Uterus (tissue), 2 donors: Measurements from ENCODE around the gene GMDS.

Experiments
- POLR2A ChIP-seq, 2 donors: fragments of 450-650 bp; IDR thresholded peaks; one replicate each; pipeline ENCODE4 v1.6.1; 2016; ENCODE audit warnings: antibody characterized with exemption in 2 of 2, mild to moderate bottlenecking in 1 of 2, moderate library complexity in 1 of 2
- TF ChIP-seq, protein P1 (sequence below), 4 experiments: fragments of 200-600 bp in 2 of 4; fragments of 450-650 bp in 2 of 4; sonication (generic) in 2 of 4; IDR thresholded peaks; one replicate each; pipeline ENCODE4 v1.5.1; 2016 to 2019; ENCODE audit warnings: antibody characterized with exemption in 4 of 4, mild to moderate bottlenecking in 2 of 4, moderate library complexity in 1 of 4

DNA sequence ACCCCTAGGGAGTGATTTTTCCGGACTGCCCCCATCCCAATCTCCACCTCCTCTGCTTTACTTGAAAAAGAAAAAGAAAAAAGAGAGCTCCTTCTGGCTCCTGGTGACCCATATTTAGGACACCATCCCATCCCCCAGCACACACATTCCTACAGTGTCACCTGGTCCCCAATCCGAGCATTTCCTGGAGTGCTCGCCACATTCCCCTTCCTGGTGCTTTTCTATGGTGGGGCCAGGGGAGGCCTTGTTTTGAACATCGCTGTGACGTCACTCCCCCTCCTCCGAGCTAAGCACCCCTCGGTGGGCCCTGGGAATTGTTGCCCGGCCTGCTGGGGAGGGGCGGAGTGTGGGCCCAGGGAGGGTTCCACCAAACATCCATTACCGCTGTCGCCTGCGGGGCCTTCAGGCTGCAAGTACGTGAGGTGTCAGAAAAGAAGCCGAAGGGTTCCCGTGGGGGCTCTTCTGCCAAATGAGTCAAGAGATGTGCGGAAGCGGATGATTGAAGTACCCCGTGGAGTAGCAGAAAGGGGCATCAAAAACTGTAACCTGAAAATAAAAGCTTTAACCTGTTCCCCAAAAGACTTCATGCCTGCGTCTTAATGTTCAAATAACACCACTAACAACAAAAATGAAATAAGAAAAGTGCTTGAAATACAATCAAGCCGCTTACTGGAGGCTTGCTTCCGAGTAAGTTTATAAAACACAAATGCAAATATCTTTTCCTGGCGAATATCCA lies 638.5 kb downstream of the GMDS start:
- TF ChIP-seq, protein P1, sequence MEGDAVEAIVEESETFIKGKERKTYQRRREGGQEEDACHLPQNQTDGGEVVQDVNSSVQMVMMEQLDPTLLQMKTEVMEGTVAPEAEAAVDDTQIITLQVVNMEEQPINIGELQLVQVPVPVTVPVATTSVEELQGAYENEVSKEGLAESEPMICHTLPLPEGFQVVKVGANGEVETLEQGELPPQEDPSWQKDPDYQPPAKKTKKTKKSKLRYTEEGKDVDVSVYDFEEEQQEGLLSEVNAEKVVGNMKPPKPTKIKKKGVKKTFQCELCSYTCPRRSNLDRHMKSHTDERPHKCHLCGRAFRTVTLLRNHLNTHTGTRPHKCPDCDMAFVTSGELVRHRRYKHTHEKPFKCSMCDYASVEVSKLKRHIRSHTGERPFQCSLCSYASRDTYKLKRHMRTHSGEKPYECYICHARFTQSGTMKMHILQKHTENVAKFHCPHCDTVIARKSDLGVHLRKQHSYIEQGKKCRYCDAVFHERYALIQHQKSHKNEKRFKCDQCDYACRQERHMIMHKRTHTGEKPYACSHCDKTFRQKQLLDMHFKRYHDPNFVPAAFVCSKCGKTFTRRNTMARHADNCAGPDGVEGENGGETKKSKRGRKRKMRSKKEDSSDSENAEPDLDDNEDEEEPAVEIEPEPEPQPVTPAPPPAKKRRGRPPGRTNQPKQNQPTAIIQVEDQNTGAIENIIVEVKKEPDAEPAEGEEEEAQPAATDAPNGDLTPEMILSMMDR (IDR thresholded peaks at IDR 0.05) = no peak
- no peak for TF ChIP-seq POLR2A (IDR thresholded peaks at IDR 0.05)
